D721Med (cell line): Measurements from ENCODE around the gene HTR6.

Experiments
- DNase-seq: peaks from one replicate; pipeline ENCODE4 v3.0.0; 2011; ENCODE audit warnings: low spot score; ENCODE audit not compliant: insufficient read length
- FAIRE-seq: peaks from 2 replicates; lab custom pipeline; 2011; peaks lifted over from hg19 to GRCh38; lab: Jason Lieb, UNC
- CTCF ChIP-seq: IDR thresholded peaks from 2 replicates; pipeline ENCODE4 v1.5.1; 2012; ENCODE audit warnings: mild to moderate bottlenecking, control low read depth; ENCODE audit not compliant: insufficient read depth; ENCODE audit errors: missing control alignments

HTR6 gene

GRCh38 chr1:19720174-19720573, 55.5 kb downstream of the HTR6 start:
- DNase-seq (no peak), FAIRE-seq (no peak)
- TF ChIP-seq CTCF: no peak

DNA sequence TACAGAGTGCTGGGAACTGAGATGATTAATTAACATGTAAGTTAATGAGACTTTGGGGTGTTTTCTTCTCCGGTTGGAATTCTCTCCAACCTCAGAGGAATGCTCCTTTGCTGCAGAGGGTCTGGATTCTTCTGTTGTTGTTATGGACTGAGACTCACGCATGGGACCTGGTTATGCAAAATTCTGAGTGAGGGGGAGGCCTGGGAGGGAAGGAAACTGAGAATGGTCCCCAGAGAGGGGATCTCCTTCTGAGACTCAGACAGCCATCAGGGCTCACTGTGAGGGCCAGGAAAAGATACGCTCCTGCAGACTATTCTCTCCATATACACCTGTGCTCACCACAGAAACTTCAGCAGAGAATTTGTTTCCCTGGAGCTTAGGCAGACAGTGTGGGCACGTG, 56.3 kb downstream of the HTR6 start:
- DNase-seq: no peak
- FAIRE-seq: no peak
- TF ChIP-seq CTCF: no peak

- no peak for TF ChIP-seq CTCF
- no peak for DNase-seq
- FAIRE-seq: no peak
These were observed 59.2 kb downstream of the HTR6 start for GRCh38 chr1:19723874-19724273.

GRCh38 chr1:19725606-19726005, 60.9 kb downstream of the HTR6 start:
- FAIRE-seq (no peak), DNase-seq (no peak)
- no peak for TF ChIP-seq CTCF

- no peak for FAIRE-seq
- no peak for DNase-seq
- TF ChIP-seq CTCF: no peak
These were observed 63.9 kb downstream of the HTR6 start for GRCh38 chr1:19728413-19729145.

GRCh38 chr1:19730232-19730631, 65.6 kb downstream of the HTR6 start:
- DNase-seq (no peak), FAIRE-seq (no peak)
- no peak for TF ChIP-seq CTCF
